K562 (cell line): ENCODE measurements around the gene PNPLA2. TPM values are rescaled to one million over a fixed set of nuclear protein-coding genes. Genes with fewer than 3 reads are reported as not detected.

Experiments
- CHD1 ChIP-seq: fragments of 200-600 bp; sonication (generic); IDR thresholded peaks from one replicate; pipeline ENCODE4 v1.6.1; 2012; ENCODE audit warnings: mild to moderate bottlenecking, moderate library complexity, low read length, inconsistent platforms
- CREB1 ChIP-seq, 2 experiments: sonication (generic) in 1 of 2; formaldehyde crosslinking in 1 of 2; IDR thresholded peaks; 2 replicates each; pipeline versions ENCODE4 v1.6.1 to v1.8.0; 2012 to 2022; ENCODE audit warnings: inconsistent platforms in 1 of 2, mild to moderate bottlenecking in 1 of 2, missing genetic modification reagents in 1 of 2, moderate library complexity in 1 of 2
- FIP1L1 ChIP-seq: fragments of 200-400 bp; formaldehyde crosslinking; IDR thresholded peaks from 2 replicates; pipeline ENCODE4 v1.6.1; 2018; ENCODE audit warnings: mild to moderate bottlenecking, low read depth, low read length; ENCODE audit not compliant: poor library complexity, severe bottlenecking
- TCFL5 ChIP-seq: fragments of 250-450 bp; sonication (Bioruptor Pico); conservative IDR thresholded peaks from 2 replicates; pipeline ENCODE4 v1.6.1; 2021; ENCODE audit warnings: mild to moderate bottlenecking, moderate library complexity, matching md5 sums
- ZBTB1 ChIP-seq: sonication (generic); formaldehyde crosslinking; IDR thresholded peaks from 2 replicates; pipeline ENCODE4 v1.8.1; 2023; ENCODE audit warnings: missing genetic modification reagents, low read depth, mild to moderate bottlenecking, borderline replicate concordance
- ZNF121 ChIP-seq: sonication (generic); formaldehyde crosslinking; conservative IDR thresholded peaks from 2 replicates; pipeline ENCODE4 v1.8.0; 2022; ENCODE audit warnings: missing genetic modification reagents
- ZNF124 ChIP-seq: sonication (generic); formaldehyde crosslinking; IDR thresholded peaks from 2 replicates; pipeline ENCODE4 v1.8.1; 2022; ENCODE audit warnings: missing genetic modification reagents
- polyA plus RNA-seq, 8 experiments: library from polyadenylated mRNA; depleted of rRNA in 4 of 8; stranded (reverse) in 5 of 8; unstranded in 3 of 8; fragments of >200 nt; fragmentation: Nextera tagmentation in 2 of 8; fragmentation: Illumina TruSeq in 1 of 8; extraction: Ambion mirVana in 2 of 8; extraction: Trizol in 1 of 8; gene quantifications; 2 replicates each; pipeline versions ENCODE4 v1.2.1 to v1.2.3, GENCODE V29; 2011 to 2014; ENCODE audit warnings: inconsistent platforms in 1 of 8, missing spikeins in 1 of 8
- total RNA-seq, 7 experiments: library from RNA; depleted of rRNA in 6 of 7; stranded (reverse); fragments of >200 nt in 6 of 7; fragmentation: Illumina TruSeq in 2 of 7; extraction: Trizol in 2 of 7; gene quantifications; 2 replicates each; pipeline versions ENCODE4 v1.2.1 to v1.2.3, GENCODE V29; 2011 to 2021; ENCODE audit warnings: low replicate concordance in 1 of 7
- TF ChIP-seq, protein P1 (sequence below): fragments of 450-650 bp; IDR thresholded peaks from 2 replicates; pipeline ENCODE4 v1.7.1; 2018; ENCODE audit warnings: mild to moderate bottlenecking, low read depth; ENCODE audit not compliant: partially characterized antibody

PNPLA2 gene
- total and polyA plus RNA-seq, 9 of the 15 experiments (the other 6 are each of a cell fraction or from before 2014, with no cell fraction given) = 0.39 to 87.1 (median 8.4) TPM

DNA sequence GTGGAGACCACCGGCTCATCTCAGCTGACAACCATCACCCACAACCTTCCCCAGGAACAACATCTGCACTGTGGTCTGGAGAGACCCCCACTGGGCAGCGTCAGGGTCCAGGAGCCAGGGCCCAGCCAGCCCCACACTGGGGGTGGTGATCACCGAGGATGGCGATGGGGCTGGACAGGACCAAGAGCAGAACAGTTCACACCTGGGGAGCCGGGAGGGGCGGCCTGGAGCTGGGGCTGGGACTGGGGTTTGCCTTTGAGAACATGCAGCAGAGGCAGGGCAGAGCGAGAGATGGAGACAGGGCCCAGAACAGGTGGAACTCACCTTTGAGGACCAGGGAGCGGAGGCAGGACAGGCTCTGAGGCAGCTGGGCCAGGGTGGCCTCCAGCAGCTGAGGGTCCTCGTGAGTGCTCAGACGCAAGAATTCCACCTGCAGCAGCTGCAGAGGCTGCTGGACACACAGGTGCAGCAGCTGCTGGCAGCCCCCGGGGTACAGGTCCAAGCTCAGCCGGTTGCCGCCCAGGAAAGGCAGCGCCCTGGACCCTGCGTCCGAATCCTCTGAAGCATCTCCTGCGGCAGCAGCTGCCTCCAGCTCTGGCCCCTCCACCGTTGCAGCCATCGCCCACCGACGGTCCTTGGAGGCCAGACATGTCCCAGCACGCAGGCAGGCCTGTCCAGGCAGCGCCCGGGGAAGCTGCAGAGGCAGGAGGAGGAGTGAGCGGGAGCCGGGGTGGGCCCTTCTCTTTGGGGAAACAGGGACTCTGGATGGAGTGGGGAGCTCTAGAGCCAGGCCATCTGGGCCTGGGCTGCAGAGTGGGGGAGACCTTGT, 14.7 kb upstream of the PNPLA2 start (continued):
- TF ChIP-seq, protein P1, sequence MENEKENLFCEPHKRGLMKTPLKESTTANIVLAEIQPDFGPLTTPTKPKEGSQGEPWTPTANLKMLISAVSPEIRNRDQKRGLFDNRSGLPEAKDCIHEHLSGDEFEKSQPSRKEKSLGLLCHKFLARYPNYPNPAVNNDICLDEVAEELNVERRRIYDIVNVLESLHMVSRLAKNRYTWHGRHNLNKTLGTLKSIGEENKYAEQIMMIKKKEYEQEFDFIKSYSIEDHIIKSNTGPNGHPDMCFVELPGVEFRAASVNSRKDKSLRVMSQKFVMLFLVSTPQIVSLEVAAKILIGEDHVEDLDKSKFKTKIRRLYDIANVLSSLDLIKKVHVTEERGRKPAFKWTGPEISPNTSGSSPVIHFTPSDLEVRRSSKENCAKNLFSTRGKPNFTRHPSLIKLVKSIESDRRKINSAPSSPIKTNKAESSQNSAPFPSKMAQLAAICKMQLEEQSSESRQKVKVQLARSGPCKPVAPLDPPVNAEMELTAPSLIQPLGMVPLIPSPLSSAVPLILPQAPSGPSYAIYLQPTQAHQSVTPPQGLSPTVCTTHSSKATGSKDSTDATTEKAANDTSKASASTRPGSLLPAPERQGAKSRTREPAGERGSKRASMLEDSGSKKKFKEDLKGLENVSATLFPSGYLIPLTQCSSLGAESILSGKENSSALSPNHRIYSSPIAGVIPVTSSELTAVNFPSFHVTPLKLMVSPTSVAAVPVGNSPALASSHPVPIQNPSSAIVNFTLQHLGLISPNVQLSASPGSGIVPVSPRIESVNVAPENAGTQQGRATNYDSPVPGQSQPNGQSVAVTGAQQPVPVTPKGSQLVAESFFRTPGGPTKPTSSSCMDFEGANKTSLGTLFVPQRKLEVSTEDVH = no peak
- no peak for TF ChIP-seq TCFL5 (CRISPR knock-in tag)
- peak; percentile 11 for TF ChIP-seq CHD1
- TF ChIP-seq CREB1 (IDR thresholded peaks at IDR 0.05) = no peak
- no peak for TF ChIP-seq CREB1 (CRISPR knock-in tag; IDR thresholded peaks at IDR 0.05)
- no peak for TF ChIP-seq ZNF124 (CRISPR knock-in tag)
- TF ChIP-seq FIP1L1 = peak; percentile 52
- no peak for TF ChIP-seq ZNF121 (CRISPR knock-in tag)
- 0 out of 2 replicates have a peak, but pooled peaks have one; percentile 61 for TF ChIP-seq ZBTB1 (CRISPR knock-in tag)
- TF ChIP-seq, all 486 proteins: peak for 6
